Right cardiac atrium (tissue), 5 donors: ENCODE measurements around the gene METTL27. TPM values are rescaled to one million over a fixed set of nuclear protein-coding genes. Genes with fewer than 3 reads are reported as not detected.
A peak's percentile ranks its signal among the peaks of the same experiment; 100 is the strongest.
"Not testable (repeated sequence)": the region's sequence is repeated elsewhere in the genome, so short reads cannot be mapped to it uniquely, and the experiment has no call there.

Experiments
- ATAC-seq, 2 donors: fragments of 200-7000 bp; cut with Tn5 transposase; one replicate each; pipeline versions ENCODE4 v1.8.0 to v1.9.1; 2020; ENCODE audit warnings: moderate library complexity in 2 of 2, mild to moderate bottlenecking in 1 of 2
- DNase-seq, 3 donors: peaks; one replicate each; pipeline ENCODE4 v3.0.0-alpha.2; 2020
- H3K27ac ChIP-seq: one replicate; pipeline ENCODE4 v1.5.1; 2013; ENCODE audit warnings: mild to moderate bottlenecking, low read length, control low read depth, moderate library complexity
- H3K27me3 ChIP-seq: one replicate; pipeline ENCODE4 v1.6.1; 2013; ENCODE audit not compliant: control insufficient read depth, insufficient read depth
- H3K4me1 ChIP-seq: one replicate; pipeline ENCODE4 v1.6.1; 2013; ENCODE audit warnings: low read length; ENCODE audit not compliant: control insufficient read depth, insufficient read depth
- H3K4me3 ChIP-seq: one replicate; pipeline ENCODE4 v1.5.1; 2013; ENCODE audit warnings: low read length, control low read depth
- H3K9me3 ChIP-seq: one replicate; pipeline ENCODE4 v1.6.1; 2013; ENCODE audit warnings: low read length; ENCODE audit not compliant: control insufficient read depth
- whole genome bisulfite sequencing: extraction: QIAGEN DNeasy Blood & Tissue Kit; methylation state at CpG from one replicate; pipeline ENCODE4 v1.1.7; 2013; 5-methylcytosine and 5-hydroxymethylcytosine counted together
- intact Hi-C, 4 donors: fragments of 100-400 bp; cut with DNase I; formaldehyde crosslinking; loops; one replicate each; pipeline versions ENCODE4 v1.11.0 to v1.14.0; 2022 to 2023
- polyA plus RNA-seq: library from polyadenylated mRNA; stranded (reverse); fragments of 200-250 nt; gene quantifications from one replicate; pipeline ENCODE4 v1.2.3, GENCODE V29; 2013
- total RNA-seq, 4 donors: library from RNA; stranded (reverse); fragmentation: NEBNext Ultra II Directional; extraction: Animal tissue kit (Norgen Biotek cat#: 25700); gene quantifications; one replicate each; pipeline ENCODE4 v1.2.1, GENCODE V29; 2021
- donor health status: healthy with polysubstance abuse.
- donor health status: DM: no; HTN: yes; CAD: no.
- donor health status: DM: no; HTN: no; CAD: no.
- donor health status: DM: no; HTN: yes; CAD: no; lungs with severe emphysema.
- donor health status: DM: yes; HTN: yes; CAD: no.

METTL27 gene
- total and polyA plus RNA-seq, 5 donors = 0.38 to 0.64 (median 0.51) TPM; not detected in 1

- Histone ChIP-seq H3K27me3 (no peaks in the 10 kb centered on the region), H3K4me3 (no peak overlapping the region), H3K4me1 (no peaks in the 10 kb centered on the region), H3K27ac (no peak overlapping the region), H3K9me3 (no peaks in the 10 kb centered on the region)
- intact Hi-C loops = no loop called here
- WGBS = 91% methylated on average over 10 of the region's 10 CpGs
- no peak for DNase-seq
- no peak for ATAC-seq
Measured at GRCh38 chr7:73847941-73848723, 5.8 kb upstream of the METTL27 start.

- H3K27ac ChIP-seq, ATAC-seq, intact Hi-C loops, H3K4me3 ChIP-seq, H3K4me1 ChIP-seq, H3K9me3 ChIP-seq, H3K27me3 ChIP-seq: not testable (repeated sequence)
- WGBS = 73% methylated on average over 12 of the region's 12 CpGs
- peak in 1 of 3 donors; percentile 56 for DNase-seq
Measured at GRCh38 chr7:73845701-73846195, 3.4 kb upstream of the METTL27 start.

DNA sequence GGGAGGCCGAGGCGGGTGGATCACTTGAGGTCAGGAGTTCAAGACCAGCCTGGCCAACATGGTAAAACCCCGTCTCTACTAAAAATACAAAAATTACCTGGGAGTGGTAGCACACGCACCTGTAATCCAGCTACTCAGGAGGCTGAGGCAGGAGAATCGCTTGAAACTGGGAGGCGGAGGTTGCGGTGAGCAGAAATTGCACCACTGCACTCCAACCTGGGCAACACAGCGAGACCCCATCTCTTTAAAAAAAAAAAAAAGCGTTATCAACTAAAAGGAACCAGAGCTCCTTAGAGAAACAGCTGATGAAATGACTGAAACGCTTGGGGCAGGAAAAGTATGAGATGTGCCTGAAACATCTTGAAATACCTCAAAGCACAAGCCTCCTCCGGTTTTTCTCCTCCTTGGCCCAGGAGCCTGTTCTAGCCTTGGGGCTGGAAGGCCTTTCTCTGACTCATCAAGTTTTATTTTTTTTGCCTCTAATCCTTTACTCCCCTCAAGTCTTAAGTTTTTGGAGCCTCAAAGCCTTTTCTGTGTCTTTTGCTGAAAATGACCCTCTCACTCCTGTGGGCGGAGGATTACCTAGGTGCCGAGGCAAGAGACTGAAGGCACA is 2.6 kb upstream of the METTL27 start:
- H3K27ac ChIP-seq = no peak overlapping the region
- no peaks in the 10 kb centered on the region for H3K4me1 ChIP-seq
- no peak for DNase-seq
- ATAC-seq = no peak
- no peak overlapping the region for H3K4me3 ChIP-seq
- no peaks in the 10 kb centered on the region for H3K9me3 ChIP-seq
- 86% methylated on average over 13 of the region's 13 CpGs for WGBS
- intact Hi-C loops = no loop called here
- H3K27me3 ChIP-seq = no peaks in the 10 kb centered on the region

- H3K4me3 ChIP-seq = no peak overlapping the region
- no peaks in the 10 kb centered on the region for H3K27me3 ChIP-seq
- intact Hi-C loops = no loop called here
- ATAC-seq (no peak), DNase-seq (no peak)
- no peak overlapping the region for H3K27ac ChIP-seq
- H3K4me1 ChIP-seq = no peaks in the 10 kb centered on the region
- no peaks in the 10 kb centered on the region for H3K9me3 ChIP-seq
- 32% methylated on average over 9 of the region's 9 CpGs for WGBS
Measured at GRCh38 chr7:73844131-73844547, 1.8 kb upstream of the METTL27 start.

DNA sequence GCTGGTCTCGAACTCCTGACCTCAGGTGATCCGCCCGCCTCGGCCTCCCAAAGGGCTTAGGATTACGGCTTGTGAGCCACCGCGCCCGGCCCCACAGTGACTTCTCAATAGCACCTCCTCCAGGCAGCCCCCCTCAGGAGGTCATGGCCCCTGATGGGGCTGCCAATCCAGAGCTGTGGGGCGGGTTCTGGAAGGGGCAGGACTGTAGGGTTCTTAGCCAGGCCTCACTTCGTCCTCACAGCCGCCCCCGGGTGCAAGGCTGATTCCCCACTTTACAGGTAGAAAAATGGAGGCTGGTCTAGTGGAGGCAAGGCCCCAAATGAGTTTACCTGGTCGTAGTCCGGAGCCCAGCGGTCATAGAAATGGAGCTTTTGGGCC is 638 bp downstream of the METTL27 start:
- no peaks in the 10 kb centered on the region for H3K4me1 ChIP-seq
- intact Hi-C loops = no loop called here
- DNase-seq (peak in 2 of 3 donors; percentile 65 to 67), ATAC-seq (peak; percentile 3 to 6)
- WGBS = 58% methylated on average over 15 of the region's 15 CpGs
- H3K27ac ChIP-seq = no peak overlapping the region
- peak overlapping the region; percentile 59 for H3K4me3 ChIP-seq
- no peaks in the 10 kb centered on the region for H3K9me3 ChIP-seq
- no peaks in the 10 kb centered on the region for H3K27me3 ChIP-seq

DNA sequence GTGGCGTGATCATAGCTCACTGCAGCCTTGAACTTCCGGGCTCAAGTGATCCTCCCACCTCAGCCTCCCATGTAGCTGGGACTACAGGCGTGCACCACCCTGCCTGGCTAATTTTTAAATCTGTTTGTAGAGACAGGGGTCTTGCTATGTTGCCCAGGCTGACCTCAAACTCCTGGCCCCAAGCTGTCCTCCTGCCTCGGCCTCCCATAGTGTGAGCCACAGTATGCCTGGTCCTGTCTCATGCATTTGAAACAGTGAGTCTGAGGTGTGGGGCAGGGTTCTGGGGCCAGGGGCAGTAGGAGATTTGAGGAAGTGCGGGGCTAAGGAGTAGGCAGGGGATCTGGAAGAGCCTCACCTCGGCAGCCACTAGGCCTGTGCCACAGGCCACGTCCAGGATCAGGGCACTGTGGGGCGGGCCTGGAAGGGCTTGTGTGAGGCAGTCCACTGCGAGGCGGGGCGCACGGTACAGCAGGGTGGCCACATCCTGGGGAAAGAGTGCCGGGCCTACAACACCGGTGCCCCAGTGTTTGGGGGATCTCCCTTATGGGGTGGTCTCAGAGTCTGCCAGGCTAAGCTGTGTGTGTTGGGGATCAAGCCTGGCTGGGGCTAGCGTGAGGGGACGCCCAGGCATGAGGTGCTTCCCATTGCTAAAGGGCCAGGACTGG is 1.5 kb downstream of the METTL27 start:
- intact Hi-C loops = no loop called here
- Histone ChIP-seq H3K27me3 (no peaks in the 10 kb centered on the region), H3K4me3 (no peak overlapping the region), H3K4me1 (no peaks in the 10 kb centered on the region), H3K9me3 (no peaks in the 10 kb centered on the region), H3K27ac (no peak overlapping the region)
- WGBS = 96% methylated on average over 16 of the region's 16 CpGs
- ATAC-seq (no peak), DNase-seq (peak in 1 of 3 donors; percentile 47)

GRCh38 chr7:73839743-73840714 is 2.3 kb downstream of the METTL27 start:
- H3K4me3 ChIP-seq = no peak overlapping the region
- no peak for ATAC-seq
- H3K27me3 ChIP-seq = no peaks in the 10 kb centered on the region
- no peaks in the 10 kb centered on the region for H3K9me3 ChIP-seq
- no peaks in the 10 kb centered on the region for H3K4me1 ChIP-seq
- intact Hi-C loops = no loop called here
- no peak overlapping the region for H3K27ac ChIP-seq
- peak in 1 of 3 donors; percentile 52 for DNase-seq
- 90% methylated on average over 22 of the region's 22 CpGs for WGBS

- ATAC-seq (no peak), DNase-seq (no peak)
- H3K27me3 ChIP-seq = no peaks in the 10 kb centered on the region
- 86% methylated on average over 7 of the region's 7 CpGs for WGBS
- no peak overlapping the region for H3K27ac ChIP-seq
- intact Hi-C loops = no loop called here
- no peak overlapping the region for H3K4me3 ChIP-seq
- H3K4me1 ChIP-seq = no peaks in the 10 kb centered on the region
- no peaks in the 10 kb centered on the region for H3K9me3 ChIP-seq
Measured at GRCh38 chr7:73839290-73839689, 3.0 kb downstream of the METTL27 start.

DNA sequence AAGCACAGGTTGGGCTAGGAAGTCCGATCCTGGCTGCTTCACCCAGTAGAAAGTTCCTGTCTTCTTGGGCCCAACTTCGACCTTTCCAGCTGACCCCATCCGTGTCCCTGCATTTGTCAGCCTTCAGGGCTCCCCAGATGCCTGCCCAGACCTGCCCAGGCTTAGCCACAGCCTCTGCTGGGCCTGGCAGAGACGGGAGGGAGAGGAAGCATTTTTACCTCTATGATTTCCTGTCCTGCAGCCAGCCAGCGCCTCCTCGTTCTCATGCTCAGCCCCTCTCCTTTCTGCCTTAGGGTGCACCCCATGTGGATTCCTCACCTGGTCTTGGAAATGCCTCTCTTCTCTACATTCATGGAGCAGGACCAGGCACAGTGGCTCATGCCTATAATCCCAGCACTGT is 3.7 kb downstream of the METTL27 start:
- H3K4me3 ChIP-seq = no peak overlapping the region
- 59% methylated on average over 6 of the region's 6 CpGs for WGBS
- H3K4me1 ChIP-seq = no peaks in the 10 kb centered on the region
- no peak for DNase-seq
- H3K27ac ChIP-seq = no peak overlapping the region
- intact Hi-C loops = no loop called here
- no peaks in the 10 kb centered on the region for H3K9me3 ChIP-seq
- no peaks in the 10 kb centered on the region for H3K27me3 ChIP-seq
- ATAC-seq = no peak

GRCh38 chr7:73837167-73837566 is 5.1 kb downstream of the METTL27 start:
- intact Hi-C loops = not testable (repeated sequence)

More at GRCh38 chr7:73837167-73837566, 5.1 kb downstream of the METTL27 start:
- H3K9me3 ChIP-seq, H3K4me1 ChIP-seq, H3K27me3 ChIP-seq, H3K27ac ChIP-seq, H3K4me3 ChIP-seq, DNase-seq, ATAC-seq: not testable (repeated sequence)
